ENCODE measurements around the gene CRYZL1.

CRYZL1 gene

GRCh38 chr21:33543505-33544129, 97.9 kb downstream of the CRYZL1 start:
- Histone ChIP-seq H3K4me1 (ENCODE audit: control insufficient read depth, insufficient read depth, low read length, poor library complexity, severe bottlenecking) (peaks cover 14% of the 10 kb centered on the region), H3K4me3 (ENCODE audit: insufficient read depth, low read depth, low read length, poor library complexity, severe bottlenecking) (peak overlapping the region; percentile 82), H3K36me3 (ENCODE audit: control insufficient read depth, insufficient read depth, low read length) (peaks cover 10% of the 10 kb centered on the region), H3K27ac (ENCODE audit: insufficient read depth, low read length, poor library complexity, severe bottlenecking) (peak overlapping the region; percentile 99), H3K27me3 (replicated peaks; ENCODE audit: control insufficient read depth, insufficient read depth, low read length, poor library complexity, severe bottlenecking) (no peaks in the 10 kb centered on the region), H3K9me3 (ENCODE audit: control insufficient read depth, low read length) (no peaks in the 10 kb centered on the region)
- DNase-seq = peak in 1 of 3 donors; percentile 54

GRCh38 chr21:33542640-33543504, 98.7 kb downstream of the CRYZL1 start, which contains the start of gene SON:
TSS of gene SON (plus strand) at chr21:33543038. CDS start at chr21:33543093, 55 bp downstream.
- Histone ChIP-seq H3K4me1 (ENCODE audit: control insufficient read depth, insufficient read depth, low read length, poor library complexity, severe bottlenecking) (peaks cover 14% of the 10 kb centered on the region), H3K9me3 (ENCODE audit: control insufficient read depth, low read length) (no peaks in the 10 kb centered on the region), H3K36me3 (ENCODE audit: control insufficient read depth, insufficient read depth, low read length) (peaks cover 12% of the 10 kb centered on the region), H3K27ac (ENCODE audit: insufficient read depth, low read length, poor library complexity, severe bottlenecking) (peak within 1 kb of the TSS; percentile 99), H3K4me3 (ENCODE audit: insufficient read depth, low read depth, low read length, poor library complexity, severe bottlenecking) (peak within 1 kb of the TSS; percentile 82), H3K27me3 (replicated peaks; ENCODE audit: control insufficient read depth, insufficient read depth, low read length, poor library complexity, severe bottlenecking) (no peaks in the 10 kb centered on the region)
- peak; percentile 94 to 98 (median 98) for DNase-seq

- DNase-seq = peak; percentile 68 to 76 (median 75)
- peak within 1 kb of the TSS; percentile 82 for H3K4me3 ChIP-seq (ENCODE audit: insufficient read depth, low read depth, low read length, poor library complexity, severe bottlenecking)
- peak within 1 kb of the TSS; percentile 99 for H3K27ac ChIP-seq (ENCODE audit: insufficient read depth, low read length, poor library complexity, severe bottlenecking)
- no peaks in the 10 kb centered on the region for H3K27me3 ChIP-seq (replicated peaks; ENCODE audit: control insufficient read depth, insufficient read depth, low read length, poor library complexity, severe bottlenecking)
- H3K9me3 ChIP-seq (ENCODE audit: control insufficient read depth, low read length) = no peaks in the 10 kb centered on the region
- peaks cover 14% of the 10 kb centered on the region for H3K36me3 ChIP-seq (ENCODE audit: control insufficient read depth, insufficient read depth, low read length)
- peaks cover 14% of the 10 kb centered on the region for H3K4me1 ChIP-seq (ENCODE audit: control insufficient read depth, insufficient read depth, low read length, poor library complexity, severe bottlenecking)
Measured at GRCh38 chr21:33541756-33542639, 99.5 kb downstream of the CRYZL1 start, which contains the start of gene GART. TSS of gene GART (minus strand) at chr21:33542117. CDS start at chr21:33539315, 2,802 bp downstream.

GRCh38 chr21:33541105-33541711, 100.3 kb downstream of the CRYZL1 start:
- no peaks in the 10 kb centered on the region for H3K27me3 ChIP-seq (replicated peaks; ENCODE audit: control insufficient read depth, insufficient read depth, low read length, poor library complexity, severe bottlenecking)
- DNase-seq = no peak
- H3K4me3 ChIP-seq (ENCODE audit: insufficient read depth, low read depth, low read length, poor library complexity, severe bottlenecking) = peak overlapping the region; percentile 82
- H3K27ac ChIP-seq (ENCODE audit: insufficient read depth, low read length, poor library complexity, severe bottlenecking) = peak overlapping the region; percentile 99
- H3K36me3 ChIP-seq (ENCODE audit: control insufficient read depth, insufficient read depth, low read length) = peaks cover 22% of the 10 kb centered on the region
- H3K4me1 ChIP-seq (ENCODE audit: control insufficient read depth, insufficient read depth, low read length, poor library complexity, severe bottlenecking) = peaks cover 14% of the 10 kb centered on the region
- no peaks in the 10 kb centered on the region for H3K9me3 ChIP-seq (ENCODE audit: control insufficient read depth, low read length)

GRCh38 chr21:33540711-33541104, 100.8 kb downstream of the CRYZL1 start:
- Histone ChIP-seq H3K36me3 (ENCODE audit: control insufficient read depth, insufficient read depth, low read length) (peaks cover 26% of the 10 kb centered on the region), H3K4me3 (ENCODE audit: insufficient read depth, low read depth, low read length, poor library complexity, severe bottlenecking) (no peak overlapping the region), H3K27me3 (replicated peaks; ENCODE audit: control insufficient read depth, insufficient read depth, low read length, poor library complexity, severe bottlenecking) (no peaks in the 10 kb centered on the region), H3K27ac (ENCODE audit: insufficient read depth, low read length, poor library complexity, severe bottlenecking) (no peak overlapping the region), H3K4me1 (ENCODE audit: control insufficient read depth, insufficient read depth, low read length, poor library complexity, severe bottlenecking) (peaks cover 14% of the 10 kb centered on the region), H3K9me3 (ENCODE audit: control insufficient read depth, low read length) (no peaks in the 10 kb centered on the region)
- no peak for DNase-seq

- Histone ChIP-seq H3K9me3 (ENCODE audit: control insufficient read depth, low read length) (no peaks in the 10 kb centered on the region), H3K27me3 (replicated peaks; ENCODE audit: control insufficient read depth, insufficient read depth, low read length, poor library complexity, severe bottlenecking) (no peaks in the 10 kb centered on the region), H3K36me3 (ENCODE audit: control insufficient read depth, insufficient read depth, low read length) (peaks cover 37% of the 10 kb centered on the region), H3K4me1 (ENCODE audit: control insufficient read depth, insufficient read depth, low read length, poor library complexity, severe bottlenecking) (peaks cover 9% of the 10 kb centered on the region), H3K4me3 (ENCODE audit: insufficient read depth, low read depth, low read length, poor library complexity, severe bottlenecking) (no peak overlapping the region), H3K27ac (ENCODE audit: insufficient read depth, low read length, poor library complexity, severe bottlenecking) (no peak overlapping the region)
- DNase-seq = no peak
Measured at GRCh38 chr21:33539616-33540015, 101.9 kb downstream of the CRYZL1 start.
